HEK293T (cell line): ENCODE results near the gene TCIRG1.
"Not testable (repeated sequence)": the region's sequence is repeated elsewhere in the genome, so short reads cannot be mapped to it uniquely, and the experiment has no call there.

Experiments used
- CTCF ChIA-PET: fragments of 350-600 bp; formaldehyde crosslinking; extraction: SDS; loops from one replicate; lab custom pipeline; 2021; ENCODE audit warnings: antibody characterized with exemption, inconsistent platforms; lab: Yijun Ruan, JAX
- POLR2A ChIA-PET: fragments of 350-600 bp; formaldehyde crosslinking; extraction: SDS; loops from one replicate; lab custom pipeline; 2020; ENCODE audit warnings: antibody characterized with exemption, inconsistent platforms; lab: Yijun Ruan, JAX
- DNase-seq: peaks from one replicate; pipeline ENCODE4 v3.0.0; 2012; ENCODE audit warnings: mixed read lengths; ENCODE audit errors: extremely low spot score
- ARNT ChIP-seq: fragments of 450-650 bp; IDR thresholded peaks from 2 replicates; pipeline ENCODE4 v1.6.1; 2017; ENCODE audit warnings: mild to moderate bottlenecking
- BHLHE40 ChIP-seq: fragments of 450-650 bp; IDR thresholded peaks from 2 replicates; pipeline ENCODE4 v1.6.1; 2016; ENCODE audit warnings: mild to moderate bottlenecking, moderate library complexity, borderline replicate concordance
- CTBP1 ChIP-seq: fragments of 450-650 bp; IDR thresholded peaks from 2 replicates; pipeline ENCODE4 v1.6.1; 2016; ENCODE audit warnings: borderline replicate concordance
- ELF4 ChIP-seq: fragments of 450-650 bp; IDR thresholded peaks from 2 replicates; pipeline ENCODE4 v1.6.1; 2017; ENCODE audit warnings: antibody characterized with exemption
- FOXA1 ChIP-seq: fragments of 450-650 bp; IDR thresholded peaks from 2 replicates; pipeline ENCODE4 v1.6.1; 2016; ENCODE audit warnings: mild to moderate bottlenecking
- FOXK2 ChIP-seq: fragments of 450-650 bp; IDR thresholded peaks from 2 replicates; pipeline ENCODE4 v1.6.1; 2016; ENCODE audit warnings: mild to moderate bottlenecking
- FOXM1 ChIP-seq: fragments of 450-650 bp; IDR thresholded peaks from 2 replicates; pipeline ENCODE4 v1.6.1; 2017; ENCODE audit warnings: mild to moderate bottlenecking, borderline replicate concordance
- HDGF ChIP-seq: fragments of 450-650 bp; IDR thresholded peaks from 2 replicates; pipeline ENCODE4 v1.6.1; 2017; ENCODE audit warnings: antibody characterized with exemption, borderline replicate concordance
- L3MBTL2 ChIP-seq: fragments of 450-650 bp; conservative IDR thresholded peaks from 2 replicates; pipeline ENCODE4 v1.6.1; 2016; ENCODE audit warnings: mild to moderate bottlenecking
- LEF1 ChIP-seq: fragments of 450-650 bp; IDR thresholded peaks from 2 replicates; pipeline ENCODE4 v1.6.1; 2017; ENCODE audit warnings: mild to moderate bottlenecking, borderline replicate concordance
- NFRKB ChIP-seq: fragments of 450-650 bp; IDR thresholded peaks from 2 replicates; pipeline ENCODE4 v1.6.1; 2016; ENCODE audit warnings: mild to moderate bottlenecking, moderate library complexity
- SP1 ChIP-seq: fragments of 450-650 bp; IDR thresholded peaks from 2 replicates; pipeline ENCODE4 v1.6.1; 2017
- SUZ12 ChIP-seq: fragments of 450-650 bp; IDR thresholded peaks from 2 replicates; pipeline ENCODE4 v1.6.1; 2016; ENCODE audit warnings: mild to moderate bottlenecking
- TARDBP ChIP-seq: fragments of 450-650 bp; IDR thresholded peaks from 2 replicates; pipeline ENCODE4 v1.6.1; 2016
- ZNF384 ChIP-seq: fragments of 450-650 bp; IDR thresholded peaks from 2 replicates; pipeline ENCODE4 v1.6.1; 2016
- TF ChIP-seq, protein P1 (sequence below): fragments of 450-650 bp; IDR thresholded peaks from 2 replicates; pipeline ENCODE4 v1.6.1; 2016

TCIRG1 gene

DNA sequence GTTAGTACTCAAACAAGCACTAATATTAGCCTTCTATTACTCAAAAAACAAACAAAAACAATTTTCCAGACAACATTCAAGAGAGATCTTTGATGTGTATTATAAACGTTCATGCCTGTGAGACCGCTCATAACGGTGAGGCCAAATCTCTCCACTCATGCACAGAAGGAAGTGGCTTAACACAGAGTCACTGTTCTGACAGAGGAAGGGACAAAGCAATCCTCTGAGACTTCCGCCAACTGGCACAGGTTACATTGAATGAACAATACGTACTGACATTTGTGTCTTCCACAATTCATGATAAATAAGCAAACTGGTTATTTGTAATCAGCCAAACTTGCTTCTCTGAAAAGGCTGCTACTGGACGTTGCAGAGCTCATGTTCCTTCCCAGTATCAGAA is 51.9 kb downstream of the TCIRG1 start:
- POLR2A ChIA-PET: no interaction called here
- no peak for DNase-seq
- TF ChIP-seq FOXM1 (no peak), HDGF (no peak), FOXA1 (no peak), SUZ12 (no peak), CTBP1 (no peak), L3MBTL2 (no peak), ELF4 (no peak), NFRKB (no peak), FOXK2 (no peak), LEF1 (no peak), SP1 (no peak), ARNT (no peak), ZNF384 (no peak), BHLHE40 (no peak), TARDBP (no peak)
- TF ChIP-seq, protein P1, sequence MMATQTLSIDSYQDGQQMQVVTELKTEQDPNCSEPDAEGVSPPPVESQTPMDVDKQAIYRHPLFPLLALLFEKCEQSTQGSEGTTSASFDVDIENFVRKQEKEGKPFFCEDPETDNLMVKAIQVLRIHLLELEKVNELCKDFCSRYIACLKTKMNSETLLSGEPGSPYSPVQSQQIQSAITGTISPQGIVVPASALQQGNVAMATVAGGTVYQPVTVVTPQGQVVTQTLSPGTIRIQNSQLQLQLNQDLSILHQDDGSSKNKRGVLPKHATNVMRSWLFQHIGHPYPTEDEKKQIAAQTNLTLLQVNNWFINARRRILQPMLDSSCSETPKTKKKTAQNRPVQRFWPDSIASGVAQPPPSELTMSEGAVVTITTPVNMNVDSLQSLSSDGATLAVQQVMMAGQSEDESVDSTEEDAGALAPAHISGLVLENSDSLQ: no peak
- CTCF ChIA-PET: no interaction called here

DNA sequence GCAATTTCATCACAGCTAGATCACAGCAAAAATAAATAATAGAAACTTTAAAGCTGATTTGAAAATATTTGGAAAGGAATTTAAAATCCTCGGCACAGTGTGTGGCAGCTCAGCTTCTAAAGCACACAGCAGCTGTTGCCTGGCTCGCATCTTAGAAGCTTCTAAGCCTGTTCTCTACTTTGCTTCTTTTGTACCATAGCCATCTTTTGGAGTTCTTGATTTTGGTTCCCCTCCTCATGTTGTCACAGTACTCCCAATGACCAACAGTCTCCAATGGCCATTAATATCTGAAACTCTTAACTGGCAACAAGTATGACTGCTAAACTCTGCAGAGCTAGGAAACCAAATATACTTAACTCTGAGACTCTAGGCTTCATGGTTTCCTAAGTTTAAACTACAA is 53.6 kb downstream of the TCIRG1 start:
- DNase-seq: no peak
- CTCF ChIA-PET: interaction anchor here (0.5 kb wide), 1 partner anchor 22 kb away, joined by 3 read pairs; no protein-coding TSS in a partner anchor
- POLR2A ChIA-PET: no interaction called here
- TF ChIP-seq CTBP1 (no peak), FOXM1 (no peak), HDGF (no peak), SUZ12 (no peak), BHLHE40 (no peak), SP1 (no peak), FOXK2 (no peak), ELF4 (no peak), FOXA1 (no peak), TARDBP (no peak), LEF1 (no peak)

DNA sequence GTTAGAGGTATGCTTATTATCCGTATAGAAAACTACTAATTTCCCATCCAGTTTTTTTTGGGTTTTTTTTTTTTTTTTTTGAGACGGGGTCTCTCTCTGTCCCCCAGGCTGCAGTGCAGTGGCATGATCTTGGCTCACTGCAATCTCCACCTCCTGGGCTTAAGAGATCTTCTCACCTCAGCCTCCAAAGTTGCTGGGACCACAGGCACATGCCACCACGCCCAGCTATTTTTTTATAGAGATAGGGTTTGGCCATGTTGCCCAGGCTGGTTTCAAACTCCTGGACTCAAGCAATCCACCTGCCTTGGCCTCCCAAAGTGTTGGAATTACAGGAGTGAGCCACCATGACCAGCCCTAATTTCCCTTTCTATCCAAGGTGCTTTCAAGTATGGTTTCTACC is 54.1 kb downstream of the TCIRG1 start:
- POLR2A ChIA-PET, DNase-seq, CTCF ChIA-PET: not testable (repeated sequence)

DNA sequence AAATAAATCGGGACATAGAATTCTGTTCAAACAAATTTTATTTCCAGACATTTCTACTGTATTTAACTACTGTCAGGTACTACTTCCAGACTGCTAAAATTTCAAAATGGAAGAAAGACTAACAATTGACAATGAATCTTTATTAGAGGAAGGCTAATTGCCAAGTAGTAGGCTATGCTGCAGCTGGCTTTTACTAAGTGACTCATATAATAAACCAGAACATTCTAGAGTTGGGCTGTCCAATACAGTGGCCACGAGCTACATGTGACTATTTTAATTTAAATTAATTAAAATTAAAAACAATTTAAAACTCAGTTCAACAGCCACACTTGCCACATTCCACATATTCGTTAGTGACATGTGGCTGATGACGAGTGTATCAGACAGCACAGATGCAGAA is 54.7 kb downstream of the TCIRG1 start:
- ChIA-PET POLR2A (no interaction called here), CTCF (no interaction called here)
- TF ChIP-seq FOXM1 (no peak), ELF4 (no peak)
- DNase-seq: no peak

DNA sequence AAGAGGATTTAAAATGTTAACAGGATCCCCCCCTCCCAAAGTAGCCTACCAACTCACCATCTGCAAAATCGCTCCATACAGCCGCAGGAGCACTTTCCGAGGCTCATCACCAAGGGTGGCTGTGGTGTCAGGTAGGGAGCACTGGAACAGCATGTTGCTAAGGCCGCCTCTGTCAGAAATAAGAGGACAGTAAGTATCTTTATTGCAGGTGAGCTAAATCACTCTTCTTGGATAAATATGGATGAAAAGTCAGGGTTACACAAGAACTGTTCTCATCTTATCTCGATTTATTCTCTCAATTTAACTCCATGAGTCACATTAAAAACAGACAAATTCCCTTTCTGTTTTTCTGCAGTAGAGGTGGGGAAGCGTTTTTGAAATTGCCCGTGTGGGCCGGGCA is 58.1 kb downstream of the TCIRG1 start:
- no peak for DNase-seq
- TF ChIP-seq, protein P1: no peak
- POLR2A ChIA-PET: interaction anchor here (1.1 kb wide), 1 partner anchor 10 kb away, joined by 3 read pairs; no protein-coding TSS in a partner anchor
- CTCF ChIA-PET: no interaction called here

DNA sequence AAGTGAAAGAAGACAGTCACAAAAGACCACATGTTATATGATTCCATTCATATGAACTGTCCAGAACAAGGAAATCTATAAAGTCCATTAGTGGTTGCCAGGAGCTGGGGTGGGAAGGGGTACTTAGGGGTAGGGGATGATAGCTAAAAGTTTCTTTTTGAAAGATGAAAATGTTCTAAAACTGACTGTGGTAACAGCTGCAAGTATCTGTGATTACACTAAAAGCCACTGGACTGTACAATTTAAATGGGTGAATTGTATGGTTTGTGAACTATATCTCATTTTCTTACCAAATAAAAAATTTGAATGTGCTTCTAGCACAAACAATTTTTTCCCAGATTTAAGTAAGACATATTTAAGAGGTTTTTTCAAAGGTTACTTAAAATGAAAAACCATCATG is 60.2 kb downstream of the TCIRG1 start:
- ChIA-PET POLR2A (no interaction called here), CTCF (interaction anchor here (0.9 kb wide), 1 partner anchor 110 kb away, joined by 3 read pairs; no protein-coding TSS in a partner anchor)
- TF ChIP-seq ZNF384: no peak
- TF ChIP-seq LEF1: no peak
- TF ChIP-seq, protein P1: no peak
- no peak for TF ChIP-seq ELF4
- no peak for TF ChIP-seq HDGF
- TF ChIP-seq FOXA1: no peak
- no peak for TF ChIP-seq CTBP1
- TF ChIP-seq FOXM1: no peak
- TF ChIP-seq SP1: no peak
- no peak for TF ChIP-seq TARDBP
- no peak for TF ChIP-seq FOXK2
- TF ChIP-seq L3MBTL2: no peak
- TF ChIP-seq ARNT: no peak
- no peak for TF ChIP-seq BHLHE40
- TF ChIP-seq SUZ12: no peak
- no peak for TF ChIP-seq NFRKB
- no peak for DNase-seq
